B cell (primary cell): ENCODE results near the gene PCOLCE2. TPM values are rescaled to one million over a fixed set of nuclear protein-coding genes. Genes with fewer than 3 reads are reported as not detected.

Experiments used
- ATAC-seq: fragments of 200-7000 bp; cut with Tn5 transposase; one replicate; pipeline ENCODE4 v1.10.0; 2021; ENCODE audit warnings: low read depth, mild to moderate bottlenecking, moderate number of reproducible peaks, moderate library complexity
- CTCF ChIA-PET: fragments of 350-600 bp; sonication (Branson Sonifier 250); formaldehyde crosslinking; loops from one replicate; lab custom pipeline; 2021; ENCODE audit warnings: antibody characterized with exemption, inconsistent platforms; lab: Charles Lee
- POLR2A ChIA-PET: fragments of 350-600 bp; sonication (Branson Sonifier 250); formaldehyde crosslinking; loops from one replicate; lab custom pipeline; 2021; ENCODE audit warnings: antibody characterized with exemption; lab: Charles Lee
- DNase-seq: peaks from one replicate; pipeline ENCODE4 v3.0.0; 2013
- H2AFZ ChIP-seq: 2 replicates; pipeline ENCODE4 v1.6.1; 2012; ENCODE audit warnings: mild to moderate bottlenecking, low read depth, low read length; ENCODE audit not compliant: insufficient read depth, poor library complexity, severe bottlenecking
- H3K27ac ChIP-seq, 2 donors: 1 replicate in 1 of 2; 2 replicates in 1 of 2; pipeline ENCODE4 v1.5.1; 2012 to 2013; ENCODE audit warnings: low read length in 2 of 2, mild to moderate bottlenecking in 2 of 2, moderate library complexity in 1 of 2
- H3K27me3 ChIP-seq, 4 experiments: fragments of 200-600 bp in 1 of 4; sonication (generic) in 1 of 4; replicated peaks in 1 of 4; 1 replicate in 2 of 4; 2 replicates in 2 of 4; pipeline versions ENCODE4 v1.6.1 to v1.7.0; 2013 to 2016; ENCODE audit warnings: low read length in 3 of 4, mild to moderate bottlenecking in 2 of 4, mixed read lengths in 1 of 4, moderate library complexity in 1 of 4; ENCODE audit not compliant: insufficient read depth in 4 of 4, control insufficient read depth in 3 of 4; ENCODE audit errors: control extremely low read depth in 1 of 4
- H3K36me3 ChIP-seq, 2 experiments: replicated peaks in 1 of 2; 1 replicate in 1 of 2; 2 replicates in 1 of 2; pipeline versions ENCODE4 v1.6.1 to v1.7.1; 2013; ENCODE audit warnings: low read length in 1 of 2; ENCODE audit not compliant: insufficient read depth in 2 of 2, control insufficient read depth in 1 of 2; ENCODE audit errors: control extremely low read depth in 1 of 2, extremely low read depth in 1 of 2
- H3K4me1 ChIP-seq, 2 donors: fragments of 200-600 bp in 1 of 2; sonication (generic) in 1 of 2; 1 replicate in 1 of 2; 2 replicates in 1 of 2; pipeline versions ENCODE4 v1.5.1 to v1.6.1; 2013 to 2017; ENCODE audit warnings: low read length in 2 of 2; ENCODE audit not compliant: control insufficient read depth in 2 of 2, insufficient read depth in 2 of 2
- H3K4me2 ChIP-seq: replicated peaks from 2 replicates; pipeline ENCODE3; 2012; ENCODE audit warnings: mild to moderate bottlenecking, low read depth, low read length; ENCODE audit not compliant: poor library complexity, severe bottlenecking
- H3K4me3 ChIP-seq, 5 experiments: fragments of 200-600 bp in 1 of 5; sonication (generic) in 1 of 5; 1 replicate in 3 of 5; 2 replicates in 2 of 5; pipeline versions ENCODE4 v1.5.1 to v1.7.0; 2011 to 2016; ENCODE audit warnings: low read length in 4 of 5, mild to moderate bottlenecking in 4 of 5, low read depth in 2 of 5, control low read depth in 1 of 5, moderate library complexity in 1 of 5; ENCODE audit not compliant: insufficient read depth in 1 of 5; ENCODE audit errors: control extremely low read depth in 1 of 5, extremely low read depth in 1 of 5
- H3K79me2 ChIP-seq: fragments of 200-600 bp; sonication (generic); one replicate; pipeline ENCODE4 v1.6.0; 2016; ENCODE audit warnings: low read length; ENCODE audit not compliant: control insufficient read depth, insufficient read depth
- H3K9ac ChIP-seq: fragments of 200-600 bp; sonication (generic); 2 replicates; pipeline ENCODE4 v1.6.1; 2017; ENCODE audit warnings: mild to moderate bottlenecking, low read length, moderate library complexity
- H3K9me3 ChIP-seq, 3 donors: one replicate each; pipeline versions ENCODE4 v1.6.1 to v1.7.1; 2013; ENCODE audit warnings: low read length in 2 of 3; ENCODE audit not compliant: control insufficient read depth in 2 of 3, insufficient read depth in 1 of 3; ENCODE audit errors: control extremely low read depth in 1 of 3
- H4K20me1 ChIP-seq: 2 replicates; pipeline ENCODE4 v1.6.0; 2012; ENCODE audit warnings: mild to moderate bottlenecking, low read length; ENCODE audit not compliant: insufficient read depth, control insufficient read depth, poor library complexity, severe bottlenecking
- H3K27ac Mint-ChIP-seq: one replicate; pipeline ENCODE4 v1.8.0; 2021; ENCODE audit warnings: mixed read lengths
- H3K27me3 Mint-ChIP-seq: one replicate; pipeline ENCODE4 v1.8.0; 2021; ENCODE audit warnings: mixed read lengths
- H3K4me1 Mint-ChIP-seq: one replicate; pipeline ENCODE4 v1.8.0; 2021; ENCODE audit warnings: mixed read lengths
- H3K4me3 Mint-ChIP-seq: one replicate; pipeline ENCODE4 v1.8.0; 2021; ENCODE audit warnings: mixed read lengths
- H3K9me3 Mint-ChIP-seq: one replicate; pipeline ENCODE4 v1.8.0; 2022; ENCODE audit warnings: mixed read lengths; ENCODE audit not compliant: insufficient read depth
- EZH2 ChIP-seq: IDR thresholded peaks from 2 replicates; pipeline ENCODE4 v1.6.1; 2012; ENCODE audit warnings: borderline replicate concordance, low read depth, mild to moderate bottlenecking, moderate library complexity, low read length; ENCODE audit not compliant: insufficient read depth, poor library complexity, severe bottlenecking
- WGBS: methylation state at CpG from one replicate; pipeline ENCODE4 v1.1.5; 2013; ENCODE audit warnings: missing lambda C conversion rate; ENCODE audit not compliant: insufficient coverage; 5-methylcytosine and 5-hydroxymethylcytosine counted together
- intact Hi-C: fragments of 100-400 bp; cut with micrococcal nuclease; formaldehyde crosslinking; loops from one replicate; pipeline ENCODE4 v1.10.0; 2022
- polyA plus RNA-seq: library from polyadenylated mRNA; depleted of rRNA; stranded (reverse); fragments of >200 nt; gene quantifications from 2 replicates; pipeline ENCODE4 v1.2.3, GENCODE V29; 2012
- total RNA-seq, 2 donors: library from RNA; stranded (reverse); fragments of 120-200 nt in 1 of 2; gene quantifications; 1 replicate in 1 of 2; 2 replicates in 1 of 2; pipeline versions ENCODE4 v1.2.3 to v1.2.4, GENCODE V29; 2013 to 2022
- TF ChIP-seq, protein P1 (sequence below): fragments of 200-600 bp; IDR thresholded peaks from one replicate; pipeline ENCODE4 v1.8.0; 2022; ENCODE audit warnings: antibody characterized with exemption, mild to moderate bottlenecking

Gene PCOLCE2
- total and polyA plus RNA-seq, 2 donors (not counting 1 experiment from before 2014, with no cell fraction given), result not detected

- H3K4me2 ChIP-seq, result no peak overlapping the region
- ATAC-seq, result no peak
- peaks cover 0 to 10% (median 6%) of the 10 kb centered on the region in 4 experiments for H3K27me3 ChIP-seq
- no peak for DNase-seq
- H3K4me3 ChIP-seq, result no peak overlapping the region
- Mint-ChIP-seq H3K27ac (no peak overlapping the region), H3K4me1 (no peaks in the 10 kb centered on the region), H3K27me3 (peaks cover 31% of the 10 kb centered on the region), H3K9me3 (no peaks in the 10 kb centered on the region), H3K4me3 (no peak overlapping the region)
- H3K79me2 ChIP-seq, result no peaks in the 10 kb centered on the region
- H3K9ac ChIP-seq, result no peak overlapping the region
- ChIA-PET POLR2A (no interaction called here), CTCF (no interaction called here)
- H3K4me1 ChIP-seq, result no peaks in the 10 kb centered on the region
- no peaks in the 10 kb centered on the region for H3K36me3 ChIP-seq
- H4K20me1 ChIP-seq, result no peaks in the 10 kb centered on the region
- H3K9me3 ChIP-seq, result no peaks in the 10 kb centered on the region
- no peak overlapping the region for H2AFZ ChIP-seq
- intact Hi-C loops, result no loop called here
- 96% methylated on average over 4 of the region's 9 CpGs for WGBS
- TF ChIP-seq EZH2, result no peak
- TF ChIP-seq, protein P1, sequence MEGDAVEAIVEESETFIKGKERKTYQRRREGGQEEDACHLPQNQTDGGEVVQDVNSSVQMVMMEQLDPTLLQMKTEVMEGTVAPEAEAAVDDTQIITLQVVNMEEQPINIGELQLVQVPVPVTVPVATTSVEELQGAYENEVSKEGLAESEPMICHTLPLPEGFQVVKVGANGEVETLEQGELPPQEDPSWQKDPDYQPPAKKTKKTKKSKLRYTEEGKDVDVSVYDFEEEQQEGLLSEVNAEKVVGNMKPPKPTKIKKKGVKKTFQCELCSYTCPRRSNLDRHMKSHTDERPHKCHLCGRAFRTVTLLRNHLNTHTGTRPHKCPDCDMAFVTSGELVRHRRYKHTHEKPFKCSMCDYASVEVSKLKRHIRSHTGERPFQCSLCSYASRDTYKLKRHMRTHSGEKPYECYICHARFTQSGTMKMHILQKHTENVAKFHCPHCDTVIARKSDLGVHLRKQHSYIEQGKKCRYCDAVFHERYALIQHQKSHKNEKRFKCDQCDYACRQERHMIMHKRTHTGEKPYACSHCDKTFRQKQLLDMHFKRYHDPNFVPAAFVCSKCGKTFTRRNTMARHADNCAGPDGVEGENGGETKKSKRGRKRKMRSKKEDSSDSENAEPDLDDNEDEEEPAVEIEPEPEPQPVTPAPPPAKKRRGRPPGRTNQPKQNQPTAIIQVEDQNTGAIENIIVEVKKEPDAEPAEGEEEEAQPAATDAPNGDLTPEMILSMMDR, result no peak
- no peak overlapping the region for H3K27ac ChIP-seq
Observed at GRCh38 chr3:142896201-142896755, 7.4 kb upstream of the PCOLCE2 start.

DNA sequence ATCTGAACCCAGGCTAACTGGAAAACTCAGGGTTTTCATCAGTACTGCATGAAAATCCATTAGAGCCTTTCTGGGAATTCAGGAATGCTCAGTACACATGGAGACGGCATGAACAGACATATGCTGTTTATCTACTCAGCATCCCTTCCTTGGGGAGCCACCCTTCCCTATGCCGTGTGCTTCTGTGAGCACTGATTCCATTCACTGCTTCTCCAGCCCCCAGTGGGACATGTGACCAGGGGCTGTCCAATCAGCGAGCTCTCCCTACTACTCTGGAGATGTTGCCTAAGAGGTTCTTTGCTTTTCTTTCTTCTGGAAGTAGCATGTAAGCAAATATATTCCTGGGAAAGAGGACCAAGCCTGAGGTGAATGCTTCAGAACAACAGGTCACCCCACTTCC is 5.6 kb upstream of the PCOLCE2 start:
- Histone ChIP-seq H3K4me2 (no peak overlapping the region), H3K9me3 (no peaks in the 10 kb centered on the region), H3K79me2 (no peaks in the 10 kb centered on the region), H3K36me3 (no peaks in the 10 kb centered on the region), H3K4me3 (no peak overlapping the region), H2AFZ (no peak overlapping the region), H3K27ac (no peak overlapping the region), H3K9ac (no peak overlapping the region), H4K20me1 (no peaks in the 10 kb centered on the region), H3K27me3 (peaks cover 0 to 10% (median 6%) of the 10 kb centered on the region in 4 experiments), H3K4me1 (no peaks in the 10 kb centered on the region)
- no peak overlapping the region for H3K4me3 Mint-ChIP-seq
- intact Hi-C loops, result no loop called here
- ChIA-PET CTCF (no interaction called here), POLR2A (no interaction called here)
- peaks cover 38% of the 10 kb centered on the region for H3K27me3 Mint-ChIP-seq
- H3K9me3 Mint-ChIP-seq, result no peaks in the 10 kb centered on the region
- TF ChIP-seq, protein P1, result no peak
- no peak for TF ChIP-seq EZH2
- WGBS, result 100% methylated on average over 1 of the region's 3 CpGs
- ATAC-seq (no peak), DNase-seq (no peak)
- peaks cover 1% of the 10 kb centered on the region for H3K4me1 Mint-ChIP-seq
- H3K27ac Mint-ChIP-seq, result no peak overlapping the region
